NCI-H1105 treated with DMSO at 0.1 percent for 48 hours (cell line): ENCODE measurements around the gene YIPF7.

Experiments used
- DNase-seq: peaks from one replicate; lab custom pipeline; 2025; lab: John Stamatoyannopoulos, UW

The YIPF7 gene

GRCh38 chr4:44651425-44651824, at the start of gene YIPF7:
YIPF7 (minus strand) TSS chr4:44651625; CDS start chr4:44650100, 1,525 bp downstream.
- DNase-seq, result no peak

- no peak for DNase-seq
These were observed 49.6 kb upstream of the YIPF7 start for GRCh38 chr4:44701037-44701436.

GRCh38 chr4:44700427-44700826, 49.0 kb upstream of the YIPF7 start:
- no peak for DNase-seq

GRCh38 chr4:44684648-44685047, 33.2 kb upstream of the YIPF7 start:
- DNase-seq, result no peak

GRCh38 chr4:44679060-44679459, 27.6 kb upstream of the YIPF7 start:
- DNase-seq, result no peak

GRCh38 chr4:44678094-44679041, 26.9 kb upstream of the YIPF7 start, which contains the start of gene GUF1:
GUF1 (plus strand) TSS chr4:44678420; CDS start chr4:44678623, 203 bp downstream.
- DNase-seq, result peak; percentile 65

GRCh38 chr4:44675366-44675765, 23.9 kb upstream of the YIPF7 start:
- DNase-seq, result no peak

- no peak for DNase-seq
These were observed 23.0 kb upstream of the YIPF7 start for GRCh38 chr4:44674471-44674870.

GRCh38 chr4:44671636-44672035, 20.2 kb upstream of the YIPF7 start:
- DNase-seq, result no peak

- DNase-seq, result no peak
These were observed 19.2 kb upstream of the YIPF7 start for GRCh38 chr4:44670506-44671199.

GRCh38 chr4:44668526-44668925, 17.1 kb upstream of the YIPF7 start:
- DNase-seq, result no peak

- DNase-seq, result no peak
These were observed 12.3 kb upstream of the YIPF7 start for GRCh38 chr4:44663539-44664263.

- no peak for DNase-seq
These were observed 11.2 kb upstream of the YIPF7 start for GRCh38 chr4:44662623-44663005.

- no peak for DNase-seq
These were observed 10.7 kb upstream of the YIPF7 start for GRCh38 chr4:44661940-44662622.

GRCh38 chr4:44660396-44660795, 9.0 kb upstream of the YIPF7 start:
- DNase-seq, result no peak

GRCh38 chr4:44652002-44652401, 577 bp upstream of the YIPF7 start:
- no peak for DNase-seq

GRCh38 chr4:44646151-44646550, 5.3 kb downstream of the YIPF7 start:
- DNase-seq, result no peak

- DNase-seq, result peak; percentile 21
These were observed 13.3 kb downstream of the YIPF7 start for GRCh38 chr4:44638091-44638490.

- DNase-seq, result no peak
These were observed 18.7 kb downstream of the YIPF7 start for GRCh38 chr4:44632733-44633132.

GRCh38 chr4:44632089-44632488, 19.3 kb downstream of the YIPF7 start:
- peak; percentile 5 for DNase-seq

GRCh38 chr4:44629280-44629866, 22.1 kb downstream of the YIPF7 start:
- peak; percentile 54 for DNase-seq
